ENCODE results near the gene FOXN3. TPM values are rescaled to one million over a fixed set of nuclear protein-coding genes. Genes with fewer than 3 reads are reported as not detected.

Gene FOXN3
- total and polyA plus RNA-seq, 10 of the 15 experiments (the other 5 are each of a cell fraction or from before 2014, with no cell fraction given): 4.5 to 68.9 (median 29.7) TPM

- WGBS (ENCODE audit: insufficient coverage, insufficient replicate concordance, low lambda C conversion rate, missing lambda C conversion rate): 87% methylated on average over 6 of the region's 6 CpGs
- ChIA-PET POLR2A (interaction anchor here (0.5 kb wide), 1 partner anchor 9 kb away, joined by 4 read pairs; no protein-coding TSS in a partner anchor), RAD21 (ENCODE audit: unreplicated experiment) (no interaction called here), SMC1A (ENCODE audit: uncharacterized antibody, unreplicated experiment) (interaction anchor here (1.0 to 2.7 kb wide), 6 partner anchors 10 to 121 kb away, joined by 3 to 10 read pairs (median 6); no protein-coding TSS in a partner anchor), CTCF (interaction anchor here (1.0 to 2.1 kb wide), 3 partner anchors 31 to 66 kb away, joined by 3 to 6 read pairs (median 3); no protein-coding TSS in a partner anchor)
- Histone ChIP-seq H3K4me1 (ENCODE audit: control insufficient read depth, insufficient read depth, low read length) (peaks cover 14% of the 10 kb centered on the region), H3K27me3 (replicated peaks in 1 of 2; ENCODE audit: control insufficient read depth in 2 of 2, insufficient read depth in 2 of 2, low read length in 1 of 2) (no peaks in the 10 kb centered on the region), H3K36me3 (ENCODE audit: control insufficient read depth in 2 of 2, insufficient read depth in 2 of 2, low read length in 1 of 2) (0 out of 4 replicates have a peak, but pooled peaks cover 0 to 5% of the 10 kb centered on the region in 2 experiments), H3K4me3 (no peak overlapping the region), H3K79me2 (ENCODE audit: control insufficient read depth, insufficient read depth, low read length) (peaks cover 2% of the 10 kb centered on the region), H4K20me1 (ENCODE audit: control insufficient read depth, insufficient read depth) (no peaks in the 10 kb centered on the region), H3K9ac (ENCODE audit: control insufficient read depth, insufficient read depth, low read length) (no peak overlapping the region), H3K4me2 (ENCODE audit: control insufficient read depth, insufficient read depth) (no peak overlapping the region), H3K27ac (ENCODE audit: control insufficient read depth, insufficient read depth) (no peak overlapping the region), H2AFZ (ENCODE audit: control insufficient read depth, low read depth, low read length) (no peak overlapping the region), H3K9me3 (replicated peaks; ENCODE audit: control insufficient read depth, insufficient read depth, low read length) (no peaks in the 10 kb centered on the region)
- in situ Hi-C loops (cut with MboI): no loop called here
- intact Hi-C loops (cut with micrococcal nuclease; ENCODE audit: unreplicated experiment): no loop called here
- no peak for FAIRE-seq
- no TSS peak for BruUV-seq (replicated peaks)
- no peak for DNase-seq (ENCODE audit: low read depth, low spot score)
- TF ChIP-seq TCF12 (IDR thresholded peaks at IDR 0.05; ENCODE audit: low read depth, low read length): no peak
- no peak for TF ChIP-seq FOXK2 (IDR thresholded peaks at IDR 0.05)
- no peak for TF ChIP-seq ZNF687 (IDR thresholded peaks at IDR 0.05)
- no peak for TF ChIP-seq BHLHE40 (IDR thresholded peaks at IDR 0.05; ENCODE audit: borderline replicate concordance in 1 of 2, low read depth in 2 of 2, low read length in 1 of 2)
- TF ChIP-seq LARP7 (IDR thresholded peaks at IDR 0.05): no peak
- no peak for TF ChIP-seq SP1 (IDR thresholded peaks at IDR 0.05; ENCODE audit: low read depth, low read length)
- no peak for TF ChIP-seq CHD2 (IDR thresholded peaks at IDR 0.05; ENCODE audit: borderline replicate concordance, low read depth, low read length)
- no peak for TF ChIP-seq SREBF1 (IDR thresholded peaks at IDR 0.05; ENCODE audit: low read length)
- ATAC-seq: no peak
These were observed 173.3 kb downstream of the FOXN3 start for GRCh38 chr14:89243741-89244140.
